Measurements from ENCODE around the gene RWDD1.
A peak's percentile ranks its signal among the peaks of the same experiment; 100 is the strongest.
"Not testable (repeated sequence)": the region's sequence is repeated elsewhere in the genome, so short reads cannot be mapped to it uniquely, and the experiment has no call there.

RWDD1 gene

GRCh38 chr6:116560130-116560529 lies 11.2 kb upstream of the RWDD1 start:
- no peak for DNase-seq (ENCODE audit: low read depth)

- peak; percentile 41 for DNase-seq (ENCODE audit: low read depth)
Observed at GRCh38 chr6:116561377-116562018, 9.8 kb upstream of the RWDD1 start.

DNA sequence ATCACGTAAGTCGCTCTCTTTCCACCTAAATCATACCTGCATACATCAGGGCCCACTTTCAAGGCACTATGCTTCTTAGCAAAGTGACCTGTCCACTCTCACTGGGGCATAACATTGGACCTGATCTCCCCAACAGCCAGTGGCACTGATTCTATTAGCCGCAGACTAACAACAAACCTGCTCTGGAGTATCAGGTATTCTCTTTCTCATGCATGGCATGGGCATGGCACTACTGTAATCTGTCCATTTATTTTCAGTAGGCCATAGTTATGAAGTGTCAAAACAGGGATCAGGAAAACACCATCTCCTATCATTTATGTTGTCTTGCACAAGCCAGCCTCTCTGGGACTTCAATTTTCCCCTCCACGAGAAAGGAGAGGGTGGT lies 9.3 kb upstream of the RWDD1 start:
- no peak for DNase-seq (ENCODE audit: low read depth)

DNA sequence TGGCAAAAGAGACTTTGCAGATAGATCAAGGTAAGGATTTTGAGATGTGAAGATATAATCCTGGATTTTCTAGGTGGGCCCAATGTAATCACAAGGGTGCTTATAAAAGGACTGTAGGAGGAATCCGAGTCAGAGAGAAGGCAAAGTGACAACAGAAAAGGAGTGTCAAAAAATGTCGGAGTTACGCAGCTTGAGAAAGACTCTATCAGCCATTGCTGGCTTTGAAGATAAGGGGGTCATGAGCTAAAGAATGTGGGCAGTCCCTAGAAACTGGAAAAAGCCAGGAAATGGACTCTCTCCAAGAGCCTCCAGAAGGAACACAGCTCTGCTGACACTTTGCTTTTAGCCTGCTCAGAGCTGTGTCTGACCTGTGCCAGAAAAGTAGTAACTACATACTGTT lies 8.7 kb upstream of the RWDD1 start:
- DNase-seq (ENCODE audit: low read depth): no peak

DNA sequence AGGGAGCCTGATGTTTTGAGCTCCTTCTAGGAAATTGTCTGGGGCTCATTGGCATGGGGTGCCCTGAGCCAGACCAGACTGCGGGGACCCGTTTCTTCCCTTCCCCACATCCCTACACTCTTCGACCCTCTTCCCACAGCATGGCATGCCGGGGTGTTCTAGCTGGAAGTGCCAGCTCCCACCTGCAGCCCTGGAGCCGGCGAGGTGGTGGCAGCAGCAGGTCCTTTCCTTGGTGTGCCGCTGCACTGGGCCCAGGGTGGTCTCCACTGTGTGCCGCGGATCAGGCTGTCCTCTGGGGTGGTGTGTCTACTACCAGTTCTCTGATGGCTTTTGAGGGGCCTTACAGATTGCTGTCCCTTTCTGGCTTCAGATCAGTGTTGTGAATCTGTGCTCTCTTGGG lies 7.5 kb upstream of the RWDD1 start:
- DNase-seq (ENCODE audit: low read depth): no peak

- no peak for DNase-seq (ENCODE audit: low read depth)
Observed at GRCh38 chr6:116564311-116564710, 7.0 kb upstream of the RWDD1 start.

GRCh38 chr6:116564921-116565872 lies 6.1 kb upstream of the RWDD1 start:
- DNase-seq (ENCODE audit: low read depth): no peak

- DNase-seq (ENCODE audit: low read depth): no peak
Observed at GRCh38 chr6:116568111-116568510, 3.2 kb upstream of the RWDD1 start.

DNA sequence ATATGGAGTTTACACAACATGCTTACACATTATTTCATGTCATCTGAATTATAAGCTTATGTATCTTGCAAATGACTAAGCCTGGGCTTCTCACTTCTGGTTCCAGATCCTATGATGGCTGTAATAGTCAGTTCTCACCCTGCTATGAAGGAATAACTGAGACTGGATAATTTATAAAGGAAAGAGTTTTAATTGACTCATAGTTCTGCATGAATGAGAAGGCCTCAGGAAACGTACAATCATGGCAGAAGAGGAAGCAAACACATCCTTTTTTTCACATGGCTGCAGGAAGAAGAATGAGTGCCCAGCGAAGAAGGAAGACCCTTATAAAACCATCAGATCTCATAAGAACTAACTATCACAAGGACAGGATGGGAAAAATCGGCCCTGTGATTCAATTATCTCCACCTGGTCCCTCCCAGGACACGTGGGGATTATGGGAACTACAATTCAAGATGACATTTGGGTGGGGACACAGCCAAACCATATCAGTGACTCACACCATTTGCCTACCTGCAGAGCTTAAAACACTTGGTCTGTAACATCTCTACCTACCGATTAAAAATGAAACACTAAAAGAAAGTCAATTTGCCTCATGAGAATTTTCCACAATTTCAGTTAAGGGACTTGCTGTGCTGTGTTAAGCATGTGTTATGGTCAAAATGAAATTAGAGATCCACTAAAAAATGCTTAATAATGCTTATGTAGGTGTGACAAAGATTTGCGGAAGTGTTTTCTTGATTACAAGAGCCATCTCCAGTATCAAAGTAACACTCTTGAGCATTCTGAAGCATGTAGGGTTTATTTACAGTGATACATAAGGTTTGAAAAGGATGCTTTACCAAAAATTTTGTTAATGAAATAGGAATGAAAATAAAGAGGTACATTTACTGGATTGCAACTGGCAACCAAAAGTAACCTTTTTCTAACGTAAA lies 2.2 kb upstream of the RWDD1 start:
- DNase-seq (ENCODE audit: low read depth): no peak

- no peak for DNase-seq (ENCODE audit: low read depth)
Observed at GRCh38 chr6:116571683-116572000, 338 bp downstream of the RWDD1 start.

GRCh38 chr6:116572162-116572561 lies 858 bp downstream of the RWDD1 start:
- no peak for DNase-seq (ENCODE audit: low read depth)

GRCh38 chr6:116575227-116575626 lies 3.9 kb downstream of the RWDD1 start:
- DNase-seq (ENCODE audit: low read depth): no peak

DNA sequence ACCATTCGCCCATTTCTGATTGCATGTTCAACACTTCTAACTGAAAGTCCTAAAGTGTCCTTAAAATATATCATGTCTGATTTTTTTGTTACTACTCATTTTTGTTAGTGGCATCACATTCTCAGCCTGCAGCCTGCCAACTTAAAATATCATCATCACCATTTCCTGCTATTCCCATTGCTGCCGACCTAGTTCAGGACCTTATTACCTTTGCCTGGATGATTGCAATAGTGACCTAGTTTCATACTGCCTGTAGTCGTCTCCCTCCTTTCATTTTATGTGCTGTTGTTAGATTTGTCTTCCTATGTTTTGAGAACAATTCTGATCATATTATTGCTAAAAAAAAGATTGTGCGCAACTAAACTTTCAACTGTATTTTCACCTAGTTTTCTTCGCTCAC lies 6.2 kb downstream of the RWDD1 start:
- no peak for DNase-seq (ENCODE audit: low read depth)

DNA sequence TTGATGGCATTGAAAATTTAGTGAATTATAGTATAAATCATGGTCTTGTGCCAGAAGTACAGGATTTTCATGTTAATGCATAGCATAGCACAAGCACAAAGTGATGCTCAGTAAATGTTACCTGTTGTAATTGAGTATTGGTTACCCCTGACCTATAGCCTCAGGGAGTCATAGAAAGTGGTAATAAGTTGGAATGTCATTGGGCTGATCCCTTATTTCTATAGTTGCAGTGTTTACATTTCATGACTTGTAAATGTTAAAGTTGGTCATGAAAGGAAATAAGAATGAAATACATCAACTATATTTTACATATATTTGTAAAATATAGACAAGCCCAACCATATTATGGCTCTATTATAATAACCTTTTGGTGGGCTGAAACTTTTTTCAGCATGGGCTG lies 7.0 kb downstream of the RWDD1 start:
- no peak for DNase-seq (ENCODE audit: low read depth)

DNA sequence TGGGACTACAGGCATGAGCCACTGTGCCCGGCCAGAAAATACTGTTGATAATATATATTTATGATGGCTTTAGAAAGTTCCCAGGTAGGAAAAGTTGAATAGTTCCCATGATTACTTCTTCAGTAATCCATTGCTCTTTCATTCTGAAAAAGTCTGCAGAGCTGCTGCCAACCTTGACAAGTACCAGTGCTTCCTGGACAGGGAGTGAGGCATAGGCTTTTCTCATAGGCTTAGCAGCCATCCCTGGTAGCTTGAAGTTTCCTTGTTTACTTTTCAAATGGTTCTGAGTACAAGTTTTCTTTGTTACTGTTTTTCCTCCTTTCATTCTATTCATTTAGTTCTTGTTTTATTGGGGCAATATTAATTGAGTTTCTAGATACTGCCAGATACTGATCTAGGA lies 7.8 kb downstream of the RWDD1 start:
- no peak for DNase-seq (ENCODE audit: low read depth)

GRCh38 chr6:116580198-116580597 lies 8.9 kb downstream of the RWDD1 start:
- no peak for DNase-seq (ENCODE audit: low read depth)

DNA sequence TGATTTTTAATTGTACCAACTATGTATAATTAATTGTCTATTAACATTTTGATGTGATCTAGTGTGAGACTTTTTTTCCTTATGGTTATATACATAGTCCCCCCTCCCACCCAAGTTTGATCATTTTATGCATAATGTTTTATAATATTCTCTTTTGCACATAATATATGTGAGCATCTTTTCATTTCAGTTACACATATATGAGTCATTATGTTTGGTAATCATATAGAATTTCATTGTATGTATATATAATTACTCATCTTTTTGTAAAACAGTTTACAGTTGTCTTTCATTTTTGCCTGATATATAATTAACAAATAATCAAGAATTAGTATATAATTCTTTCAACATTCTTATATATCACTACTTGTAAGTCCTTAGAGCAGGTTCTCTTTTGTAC lies 15.0 kb downstream of the RWDD1 start:
- no peak for DNase-seq (ENCODE audit: low read depth)

GRCh38 chr6:116586738-116587137 lies 15.4 kb downstream of the RWDD1 start:
- no peak for DNase-seq (ENCODE audit: low read depth)

DNA sequence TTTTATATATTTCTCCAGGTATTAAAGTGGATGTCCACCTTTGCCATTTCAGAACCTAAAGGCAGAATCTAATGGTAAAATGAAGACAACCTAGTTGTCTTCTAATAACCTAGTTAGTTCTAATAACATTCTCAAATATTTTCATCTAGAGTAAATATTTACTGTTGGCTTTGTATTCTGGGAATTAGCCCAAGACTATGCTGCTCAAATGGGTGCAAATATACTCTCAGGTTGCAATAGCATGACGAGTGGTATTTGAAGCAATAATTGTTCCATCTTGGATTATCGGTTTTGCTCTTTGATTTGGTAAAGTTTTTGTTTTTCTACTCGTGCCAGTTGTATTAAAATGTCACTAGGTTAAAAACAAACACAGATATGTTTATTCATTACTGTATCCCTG lies 23.9 kb downstream of the RWDD1 start:
- DNase-seq (ENCODE audit: low read depth): no peak

- DNase-seq (ENCODE audit: low read depth): no peak
Observed at GRCh38 chr6:116596815-116597214, 25.5 kb downstream of the RWDD1 start.

DNA sequence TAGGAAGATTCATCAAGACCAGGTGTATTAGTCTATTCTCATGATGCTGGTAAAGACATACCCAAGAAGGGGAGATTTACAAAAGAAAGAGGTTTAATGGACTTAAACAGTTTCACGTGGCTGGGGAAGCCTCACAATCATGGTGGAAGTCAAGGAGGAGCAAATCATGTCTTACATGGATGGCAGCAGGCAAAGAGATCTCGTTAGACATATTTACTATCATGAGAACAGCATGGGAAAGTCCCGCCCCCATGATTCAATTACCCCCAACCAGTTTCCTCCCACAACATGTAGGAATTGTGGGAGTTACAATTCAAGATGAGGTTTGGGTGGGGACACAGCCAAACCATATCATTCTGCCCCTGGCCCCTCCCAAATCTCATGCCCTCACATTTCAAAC lies 32.6 kb downstream of the RWDD1 start:
- not testable (repeated sequence) for DNase-seq (ENCODE audit: low read depth)

DNA sequence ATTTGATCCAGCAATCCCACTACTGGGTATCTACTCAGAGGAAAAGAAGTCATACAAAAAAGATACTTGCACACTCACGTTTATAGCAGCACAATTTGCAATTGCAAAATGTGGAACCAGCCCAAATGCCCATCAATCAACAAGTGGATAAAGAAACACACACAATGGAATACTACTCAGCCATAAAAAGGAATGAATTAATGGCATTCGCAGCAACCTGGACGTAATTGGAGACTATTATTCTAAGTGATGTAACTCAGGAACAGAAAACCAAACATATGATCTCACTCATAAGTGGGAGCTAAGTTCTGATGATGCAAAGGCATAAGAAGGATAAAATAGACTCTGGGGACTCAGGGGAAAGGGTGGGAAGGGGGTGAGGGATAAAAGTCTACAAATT lies 33.6 kb downstream of the RWDD1 start:
- DNase-seq (ENCODE audit: low read depth): not testable (repeated sequence)

DNA sequence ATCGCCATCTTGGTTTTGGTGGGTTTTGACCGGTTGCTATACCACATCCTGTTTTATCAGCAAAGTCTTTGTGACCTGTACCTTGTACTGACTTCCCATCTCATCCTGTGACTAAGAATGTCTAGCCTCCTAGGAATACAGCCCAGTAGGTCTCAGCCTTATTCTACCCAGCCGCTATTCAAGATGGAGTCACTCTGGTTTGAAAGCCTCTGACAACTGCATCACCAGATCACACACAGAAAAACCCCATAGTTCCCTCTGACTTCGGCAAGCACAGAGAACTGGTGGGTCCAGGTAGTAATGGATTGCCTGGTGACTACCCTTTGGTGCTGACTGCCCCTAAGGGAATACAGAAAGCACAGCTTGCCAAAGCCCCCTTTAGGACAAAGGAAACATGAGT lies 34.6 kb downstream of the RWDD1 start:
- DNase-seq (ENCODE audit: low read depth): no peak

All from stimulated activated CD8-positive, alpha-beta memory T cell treated with anti-CD3 and anti-CD28 coated beads, Interleukin-4, amount 100 ng/mL, for 24 hours (primary cell).